Measurements from ENCODE around the gene CCDC157.
A peak's percentile ranks its signal among the peaks of the same experiment; 100 is the strongest.

CCDC157 gene

GRCh38 chr22:30312053-30312452, 44.8 kb upstream of the CCDC157 start:
- peak overlapping the region; percentile 63 for H3K27ac ChIP-seq
- TF ChIP-seq CTCF (conservative IDR thresholded peaks at IDR 0.05) (no peak), ZFX (IDR thresholded peaks at IDR 0.05) (no peak)

- TF ChIP-seq ZFX (IDR thresholded peaks at IDR 0.05) (no peak), CTCF (conservative IDR thresholded peaks at IDR 0.05) (no peak)
- H3K27ac ChIP-seq: no peak overlapping the region
Observed at GRCh38 chr22:30313527-30314363, 43.1 kb upstream of the CCDC157 start.

- no peak overlapping the region for H3K27ac ChIP-seq
- no peak for TF ChIP-seq CTCF (conservative IDR thresholded peaks at IDR 0.05)
- TF ChIP-seq ZFX (IDR thresholded peaks at IDR 0.05): no peak
Observed at GRCh38 chr22:30314915-30315314, 41.9 kb upstream of the CCDC157 start.

GRCh38 chr22:30315962-30316576, 40.7 kb upstream of the CCDC157 start:
- H3K27ac ChIP-seq: no peak overlapping the region

GRCh38 chr22:30317778-30318177, 39.0 kb upstream of the CCDC157 start:
- H3K27ac ChIP-seq: no peak overlapping the region
- TF ChIP-seq CTCF (conservative IDR thresholded peaks at IDR 0.05): no peak
- no peak for TF ChIP-seq ZFX (IDR thresholded peaks at IDR 0.05)

More at GRCh38 chr22:30315962-30316576, 40.7 kb upstream of the CCDC157 start:
- TF ChIP-seq ZFX (IDR thresholded peaks at IDR 0.05): no peak
- TF ChIP-seq CTCF (conservative IDR thresholded peaks at IDR 0.05): no peak

- no peak for TF ChIP-seq ZFX (IDR thresholded peaks at IDR 0.05)
- TF ChIP-seq CTCF (conservative IDR thresholded peaks at IDR 0.05): no peak
- no peak overlapping the region for H3K27ac ChIP-seq
Observed at GRCh38 chr22:30318799-30319419, 37.9 kb upstream of the CCDC157 start.

- H3K27ac ChIP-seq: no peak overlapping the region
- no peak for TF ChIP-seq CTCF (conservative IDR thresholded peaks at IDR 0.05)
- TF ChIP-seq ZFX (IDR thresholded peaks at IDR 0.05): no peak
Observed at GRCh38 chr22:30320021-30320556, 36.7 kb upstream of the CCDC157 start.

Data from C4-2B (cell line).